ENCODE results near the gene DDOST. TPM values are rescaled to one million over a fixed set of nuclear protein-coding genes. Genes with fewer than 3 reads are reported as not detected.

DDOST gene
- total and polyA plus RNA-seq, 2 experiments from 2014 or later = 320 to 405 TPM

DNA sequence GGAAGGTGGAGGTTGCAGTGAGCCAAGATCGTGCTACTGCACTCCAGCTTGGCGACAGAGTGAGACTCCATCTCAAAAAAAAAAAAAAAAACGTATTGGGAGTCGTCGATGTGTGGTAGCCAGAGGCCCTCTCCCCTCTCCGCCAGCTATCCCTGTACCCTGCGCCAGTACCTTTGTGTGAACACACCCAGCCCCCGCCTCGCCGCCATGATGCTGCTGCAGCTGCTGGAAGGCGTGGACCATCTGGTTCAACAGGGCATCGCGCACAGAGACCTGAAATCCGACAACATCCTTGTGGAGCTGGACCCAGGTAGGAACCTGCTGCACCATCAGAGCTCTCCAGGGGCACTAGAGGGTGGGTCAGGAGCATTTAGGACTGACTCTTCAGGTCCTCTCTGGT is 15.8 kb downstream of the DDOST start:
- H3K4me3 ChIP-seq = no peak overlapping the region
- no peaks in the 10 kb centered on the region for H3K9me3 ChIP-seq (ENCODE audit: low read depth)
- no peak overlapping the region for H3K4me2 ChIP-seq
- H3K9me2 ChIP-seq (replicated peaks; ENCODE audit: insufficient read depth) = no peaks in the 10 kb centered on the region
- TF ChIP-seq, protein P1, sequence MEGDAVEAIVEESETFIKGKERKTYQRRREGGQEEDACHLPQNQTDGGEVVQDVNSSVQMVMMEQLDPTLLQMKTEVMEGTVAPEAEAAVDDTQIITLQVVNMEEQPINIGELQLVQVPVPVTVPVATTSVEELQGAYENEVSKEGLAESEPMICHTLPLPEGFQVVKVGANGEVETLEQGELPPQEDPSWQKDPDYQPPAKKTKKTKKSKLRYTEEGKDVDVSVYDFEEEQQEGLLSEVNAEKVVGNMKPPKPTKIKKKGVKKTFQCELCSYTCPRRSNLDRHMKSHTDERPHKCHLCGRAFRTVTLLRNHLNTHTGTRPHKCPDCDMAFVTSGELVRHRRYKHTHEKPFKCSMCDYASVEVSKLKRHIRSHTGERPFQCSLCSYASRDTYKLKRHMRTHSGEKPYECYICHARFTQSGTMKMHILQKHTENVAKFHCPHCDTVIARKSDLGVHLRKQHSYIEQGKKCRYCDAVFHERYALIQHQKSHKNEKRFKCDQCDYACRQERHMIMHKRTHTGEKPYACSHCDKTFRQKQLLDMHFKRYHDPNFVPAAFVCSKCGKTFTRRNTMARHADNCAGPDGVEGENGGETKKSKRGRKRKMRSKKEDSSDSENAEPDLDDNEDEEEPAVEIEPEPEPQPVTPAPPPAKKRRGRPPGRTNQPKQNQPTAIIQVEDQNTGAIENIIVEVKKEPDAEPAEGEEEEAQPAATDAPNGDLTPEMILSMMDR (IDR thresholded peaks at IDR 0.05; ENCODE audit: poor library complexity) = no peak
- TF ChIP-seq EZH2phosphoT487 (IDR thresholded peaks at IDR 0.05; ENCODE audit: low read depth, severe bottlenecking, unreplicated experiment) = no peak
- no peak for TF ChIP-seq EZH2 (IDR thresholded peaks at IDR 0.05; ENCODE audit: borderline replicate concordance)
- no peaks in the 10 kb centered on the region for H3K79me2 ChIP-seq
- H2AFZ ChIP-seq = no peak overlapping the region
- no peaks in the 10 kb centered on the region for H3K27me3 ChIP-seq
- no peak for DNase-seq (ENCODE audit: low spot score)
- no peaks in the 10 kb centered on the region for H4K20me1 ChIP-seq (ENCODE audit: insufficient read depth, poor library complexity, severe bottlenecking)
- WGBS (ENCODE audit: low lambda C conversion rate, missing lambda C conversion rate) = 90% methylated on average over 14 of the region's 14 CpGs
- H3K27ac ChIP-seq = no peak overlapping the region
- no peaks in the 10 kb centered on the region for H3K4me1 ChIP-seq (ENCODE audit: insufficient read depth)
- H3K36me3 ChIP-seq (replicated peaks; ENCODE audit: insufficient read depth, low read depth) = no peaks in the 10 kb centered on the region

- no peaks in the 10 kb centered on the region for H3K27me3 ChIP-seq
- H3K9me2 ChIP-seq (replicated peaks; ENCODE audit: insufficient read depth) = no peaks in the 10 kb centered on the region
- no peak overlapping the region for H3K4me2 ChIP-seq
- no peaks in the 10 kb centered on the region for H3K4me1 ChIP-seq (ENCODE audit: insufficient read depth)
- H3K4me3 ChIP-seq = no peak overlapping the region
- TF ChIP-seq, protein P1 (IDR thresholded peaks at IDR 0.05; ENCODE audit: poor library complexity) = no peak
- TF ChIP-seq EZH2phosphoT487 (IDR thresholded peaks at IDR 0.05; ENCODE audit: low read depth, severe bottlenecking, unreplicated experiment) = no peak
- TF ChIP-seq EZH2 (IDR thresholded peaks at IDR 0.05; ENCODE audit: borderline replicate concordance) = no peak
- H3K27ac ChIP-seq = no peak overlapping the region
- WGBS (ENCODE audit: low lambda C conversion rate, missing lambda C conversion rate) = 99% methylated on average over 12 of the region's 13 CpGs
- H4K20me1 ChIP-seq (ENCODE audit: insufficient read depth, poor library complexity, severe bottlenecking) = no peaks in the 10 kb centered on the region
- no peaks in the 10 kb centered on the region for H3K79me2 ChIP-seq
- DNase-seq (ENCODE audit: low spot score) = no peak
- no peaks in the 10 kb centered on the region for H3K9me3 ChIP-seq (ENCODE audit: low read depth)
- H2AFZ ChIP-seq = no peak overlapping the region
- no peaks in the 10 kb centered on the region for H3K36me3 ChIP-seq (replicated peaks; ENCODE audit: insufficient read depth, low read depth)
Measured at GRCh38 chr1:20644416-20644815, 16.8 kb downstream of the DDOST start.

GRCh38 chr1:20643080-20643479 is 18.1 kb downstream of the DDOST start:
- Histone ChIP-seq H2AFZ (no peak overlapping the region), H3K27ac (no peak overlapping the region), H3K9me3 (ENCODE audit: low read depth) (no peaks in the 10 kb centered on the region), H3K9me2 (replicated peaks; ENCODE audit: insufficient read depth) (no peaks in the 10 kb centered on the region), H3K4me2 (no peak overlapping the region), H3K4me3 (no peak overlapping the region), H3K79me2 (no peaks in the 10 kb centered on the region), H4K20me1 (ENCODE audit: insufficient read depth, poor library complexity, severe bottlenecking) (no peaks in the 10 kb centered on the region), H3K27me3 (no peaks in the 10 kb centered on the region), H3K4me1 (ENCODE audit: insufficient read depth) (no peaks in the 10 kb centered on the region), H3K36me3 (replicated peaks; ENCODE audit: insufficient read depth, low read depth) (no peaks in the 10 kb centered on the region)
- TF ChIP-seq, protein P1 (IDR thresholded peaks at IDR 0.05; ENCODE audit: poor library complexity) = no peak
- TF ChIP-seq EZH2phosphoT487 (IDR thresholded peaks at IDR 0.05; ENCODE audit: low read depth, severe bottlenecking, unreplicated experiment) (no peak), EZH2 (IDR thresholded peaks at IDR 0.05; ENCODE audit: borderline replicate concordance) (no peak)
- DNase-seq (ENCODE audit: low spot score) = no peak
- WGBS (ENCODE audit: low lambda C conversion rate, missing lambda C conversion rate) = 81% methylated on average over 6 of the region's 6 CpGs

DNA sequence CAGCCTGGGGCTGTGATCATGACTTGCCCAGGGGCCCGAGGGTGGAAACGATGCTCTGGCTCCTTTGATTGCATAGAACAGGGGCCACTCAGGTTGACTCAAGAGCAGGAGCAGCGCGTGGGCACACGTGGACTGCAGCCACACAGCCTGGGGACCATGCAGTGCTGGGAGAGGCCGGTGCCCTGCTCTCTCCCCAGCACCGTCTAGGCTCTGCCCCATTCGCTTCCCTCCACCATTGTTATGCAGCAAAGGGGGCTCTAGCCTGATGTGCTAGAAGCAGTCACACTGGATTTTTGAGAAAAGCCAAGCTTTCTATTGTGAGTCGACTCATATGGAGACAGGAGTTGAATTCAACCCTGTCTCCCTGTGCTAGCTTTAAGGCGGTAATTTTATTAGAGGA is 19.2 kb downstream of the DDOST start:
- Histone ChIP-seq H3K36me3 (replicated peaks; ENCODE audit: insufficient read depth, low read depth) (no peaks in the 10 kb centered on the region), H3K4me1 (ENCODE audit: insufficient read depth) (no peaks in the 10 kb centered on the region), H3K27me3 (no peaks in the 10 kb centered on the region), H3K4me3 (no peak overlapping the region), H3K27ac (no peak overlapping the region), H2AFZ (no peak overlapping the region), H3K9me2 (replicated peaks; ENCODE audit: insufficient read depth) (no peaks in the 10 kb centered on the region), H4K20me1 (ENCODE audit: insufficient read depth, poor library complexity, severe bottlenecking) (no peaks in the 10 kb centered on the region), H3K4me2 (no peak overlapping the region), H3K9me3 (ENCODE audit: low read depth) (no peaks in the 10 kb centered on the region), H3K79me2 (no peaks in the 10 kb centered on the region)
- no peak for TF ChIP-seq EZH2phosphoT487 (IDR thresholded peaks at IDR 0.05; ENCODE audit: low read depth, severe bottlenecking, unreplicated experiment)
- TF ChIP-seq EZH2 (IDR thresholded peaks at IDR 0.05; ENCODE audit: borderline replicate concordance) = no peak
- TF ChIP-seq, protein P1 (IDR thresholded peaks at IDR 0.05; ENCODE audit: poor library complexity) = no peak
- WGBS (ENCODE audit: low lambda C conversion rate, missing lambda C conversion rate) = 83% methylated on average over 10 of the region's 10 CpGs
- no peak for DNase-seq (ENCODE audit: low spot score)
